ENCODE measurements around the gene LMO1.

GRCh38 chr11:8239536-8240228 lies 24.0 kb downstream of the LMO1 start:
- no peak for TF ChIP-seq EZH2phosphoT487 (IDR thresholded peaks at IDR 0.05; ENCODE audit: borderline replicate concordance, low read depth, low read length)
- no peak for TF ChIP-seq CTCF (conservative IDR thresholded peaks at IDR 0.05; ENCODE audit: low read length)

Data from OCI-LY7 (cell line).